ENCODE measurements around the gene COQ8B. TPM values are rescaled to one million over a fixed set of nuclear protein-coding genes. Genes with fewer than 3 reads are reported as not detected.
"Not testable (repeated sequence)": the region's sequence is repeated elsewhere in the genome, so short reads cannot be mapped to it uniquely, and the experiment has no call there.

COQ8B gene
- total RNA-seq (10 to 100 TPM; 30.8 to 60.1 (median 53.9) TPM), total RNA-seq (14.3 to 64.8 (median 36.3) reads per million in 29 experiments)
- 27.7 TPM for total RNA-seq (2013)

- Mint-ChIP-seq H3K27me3 (no peaks in the 10 kb centered on the region), H3K9me3 (no peaks in the 10 kb centered on the region), H3K4me1 (peaks cover 68 to 76% (median 69%) of the 10 kb centered on the region in 3 donors), H3K36me3 (peaks cover 16% of the 10 kb centered on the region), H3K27ac (peak within 1 kb of the TSS; percentile 87 to 90), H3K4me3 (peak within 1 kb of the TSS; percentile 80 to 91 (median 90))
- ATAC-seq (replicated peaks in 1 of 4) (peak; percentile 72 to 80 (median 76)), DNase-seq (peak; percentile 97 to 100 (median 100))
- peaks cover 0 to 4% of the 10 kb centered on the region in 2 donors for H3K36me3 ChIP-seq (ENCODE audit: control insufficient read depth in 2 of 2, extremely low read depth in 1 of 2, insufficient read depth in 1 of 2, low read length in 1 of 2)
- under 1% methylated on average over 70 of the region's 76 CpGs for WGBS (ENCODE audit: insufficient coverage)
- H3K4me3 ChIP-seq (ENCODE audit: control insufficient read depth in 1 of 2, extremely low read depth in 1 of 2, low read length in 1 of 2) = peak within 1 kb of the TSS; percentile 69 to 90
- peak within 1 kb of the TSS; percentile 91 for H3K27ac ChIP-seq (ENCODE audit: low read length)
- H3K9me3 ChIP-seq = no peaks in the 10 kb centered on the region
- H3K4me1 ChIP-seq (ENCODE audit: control insufficient read depth in 1 of 2, extremely low read depth in 1 of 2, insufficient read depth in 2 of 2, low read length in 2 of 2) = peaks cover 32 to 79% of the 10 kb centered on the region in 2 experiments
- CTCF ChIA-PET = interaction anchor here in 1 of 2 donors (1.3 kb wide), 1 partner anchor 60 kb away, joined by 3 read pairs; no protein-coding TSS in a partner anchor
- POLR2A ChIA-PET = interaction anchor here (1.0 to 1.3 kb wide), 3 partner anchors 34 to 61 kb away, joined by 3 to 5 read pairs (median 4); partner anchors contain the start of genes ACTMAP (in 1 of the 2), RAB4B (in 1 of the 2) and SNRPA (in 1 of the 2)
- H3K27me3 ChIP-seq (replicated peaks in 1 of 2; ENCODE audit: control insufficient read depth in 2 of 2, extremely low read depth in 1 of 2, insufficient read depth in 2 of 2, low read length in 1 of 2) = no peaks in the 10 kb centered on the region
Measured at GRCh38 chr19:40716482-40717324, at the start of gene COQ8B, which contains the start of gene ITPKC. COQ8B (minus strand) TSS chr19:40716886; CDS start chr19:40714632, 2,254 bp downstream. ITPKC (plus strand) TSS chr19:40717112; CDS start chr19:40717136, 24 bp downstream.

GRCh38 chr19:40766385-40766784, 49.7 kb upstream of the COQ8B start:
- Mint-ChIP-seq H3K4me1 (peaks cover 42 to 51% (median 50%) of the 10 kb centered on the region in 3 donors), H3K36me3 (peaks cover 58% of the 10 kb centered on the region)
- not testable (repeated sequence) for H3K27me3 Mint-ChIP-seq; H3K9me3 ChIP-seq; H3K4me3 Mint-ChIP-seq; H3K27ac ChIP-seq (ENCODE audit: low read length); H3K27me3 ChIP-seq (replicated peaks in 1 of 2; ENCODE audit: control insufficient read depth in 2 of 2, extremely low read depth in 1 of 2, insufficient read depth in 2 of 2, low read length in 1 of 2); ATAC-seq (replicated peaks in 1 of 4); H3K9me3 Mint-ChIP-seq; H3K27ac Mint-ChIP-seq; DNase-seq; H3K4me3 ChIP-seq (ENCODE audit: control insufficient read depth in 1 of 2, extremely low read depth in 1 of 2, low read length in 1 of 2)
- Histone ChIP-seq H3K4me1 (ENCODE audit: control insufficient read depth in 1 of 2, extremely low read depth in 1 of 2, insufficient read depth in 2 of 2, low read length in 2 of 2) (peaks cover 6 to 60% of the 10 kb centered on the region in 2 experiments), H3K36me3 (ENCODE audit: control insufficient read depth in 2 of 2, extremely low read depth in 1 of 2, insufficient read depth in 1 of 2, low read length in 1 of 2) (peaks cover 19 to 47% of the 10 kb centered on the region in 2 donors)
- POLR2A ChIA-PET = interaction anchor here in 1 of 2 donors (0.7 kb wide), 1 partner anchor 68 kb away, joined by 4 read pairs; no protein-coding TSS in a partner anchor
- 98% methylated on average over 9 of the region's 13 CpGs for WGBS (ENCODE audit: insufficient coverage)
- CTCF ChIA-PET = interaction anchor here in 1 of 2 donors (0.8 kb wide), 1 partner anchor 11 kb away, joined by 3 read pairs; no protein-coding TSS in a partner anchor

GRCh38 chr19:40763963-40764362, 47.3 kb upstream of the COQ8B start:
- H3K36me3 ChIP-seq (ENCODE audit: control insufficient read depth in 2 of 2, extremely low read depth in 1 of 2, insufficient read depth in 1 of 2, low read length in 1 of 2) = peaks cover 22 to 70% of the 10 kb centered on the region in 2 donors
- H3K4me3 Mint-ChIP-seq = no peak overlapping the region
- H3K27me3 ChIP-seq (replicated peaks in 1 of 2; ENCODE audit: control insufficient read depth in 2 of 2, extremely low read depth in 1 of 2, insufficient read depth in 2 of 2, low read length in 1 of 2) = no peaks in the 10 kb centered on the region
- peaks cover 33 to 55% (median 37%) of the 10 kb centered on the region in 3 donors for H3K4me1 Mint-ChIP-seq
- H3K27me3 Mint-ChIP-seq = no peaks in the 10 kb centered on the region
- ATAC-seq (replicated peaks in 1 of 4) = no peak
- H3K27ac ChIP-seq (ENCODE audit: low read length) = no peak overlapping the region
- ChIA-PET POLR2A (no interaction called here), CTCF (no interaction called here)
- H3K9me3 Mint-ChIP-seq = no peaks in the 10 kb centered on the region
- no peak overlapping the region for H3K4me3 ChIP-seq (ENCODE audit: control insufficient read depth in 1 of 2, extremely low read depth in 1 of 2, low read length in 1 of 2)
- peaks cover 6 to 54% of the 10 kb centered on the region in 2 experiments for H3K4me1 ChIP-seq (ENCODE audit: control insufficient read depth in 1 of 2, extremely low read depth in 1 of 2, insufficient read depth in 2 of 2, low read length in 2 of 2)
- H3K36me3 Mint-ChIP-seq = peaks cover 58% of the 10 kb centered on the region
- DNase-seq = no peak
- no peaks in the 10 kb centered on the region for H3K9me3 ChIP-seq
- 71% methylated on average over 6 of the region's 10 CpGs for WGBS (ENCODE audit: insufficient coverage)
- peak overlapping the region; percentile 21 to 42 for H3K27ac Mint-ChIP-seq

GRCh38 chr19:40763526-40763925, 46.8 kb upstream of the COQ8B start:
- Histone ChIP-seq H3K27me3 (replicated peaks in 1 of 2; ENCODE audit: control insufficient read depth in 2 of 2, extremely low read depth in 1 of 2, insufficient read depth in 2 of 2, low read length in 1 of 2) (no peaks in the 10 kb centered on the region), H3K9me3 (no peaks in the 10 kb centered on the region), H3K4me3 (ENCODE audit: control insufficient read depth in 1 of 2, extremely low read depth in 1 of 2, low read length in 1 of 2) (no peak overlapping the region), H3K4me1 (ENCODE audit: control insufficient read depth in 1 of 2, extremely low read depth in 1 of 2, insufficient read depth in 2 of 2, low read length in 2 of 2) (peaks cover 6 to 54% of the 10 kb centered on the region in 2 experiments), H3K36me3 (ENCODE audit: control insufficient read depth in 2 of 2, extremely low read depth in 1 of 2, insufficient read depth in 1 of 2, low read length in 1 of 2) (peaks cover 23 to 74% of the 10 kb centered on the region in 2 donors), H3K27ac (ENCODE audit: low read length) (no peak overlapping the region)
- no peak for DNase-seq
- Mint-ChIP-seq H3K27ac (peak overlapping the region; percentile 21 to 34), H3K9me3 (no peaks in the 10 kb centered on the region), H3K4me3 (no peak overlapping the region), H3K4me1 (peaks cover 33 to 55% (median 35%) of the 10 kb centered on the region in 3 donors), H3K27me3 (no peaks in the 10 kb centered on the region), H3K36me3 (peaks cover 58% of the 10 kb centered on the region)
- no peak for ATAC-seq (replicated peaks in 1 of 4)
- CTCF ChIA-PET = no interaction called here
- 95% methylated on average over 4 of the region's 7 CpGs for WGBS (ENCODE audit: insufficient coverage)
- POLR2A ChIA-PET = no interaction called here

GRCh38 chr19:40762754-40763470, 46.2 kb upstream of the COQ8B start:
- no peaks in the 10 kb centered on the region for H3K9me3 Mint-ChIP-seq
- ChIA-PET CTCF (no interaction called here), POLR2A (interaction anchor here in 1 of 2 donors (0.5 kb wide), 1 partner anchor 30 kb away, joined by 5 read pairs; no protein-coding TSS in a partner anchor)
- Histone ChIP-seq H3K4me3 (ENCODE audit: control insufficient read depth in 1 of 2, extremely low read depth in 1 of 2, low read length in 1 of 2) (no peak overlapping the region), H3K9me3 (no peaks in the 10 kb centered on the region), H3K36me3 (ENCODE audit: control insufficient read depth in 2 of 2, extremely low read depth in 1 of 2, insufficient read depth in 1 of 2, low read length in 1 of 2) (peaks cover 26 to 79% of the 10 kb centered on the region in 2 donors), H3K4me1 (ENCODE audit: control insufficient read depth in 1 of 2, extremely low read depth in 1 of 2, insufficient read depth in 2 of 2, low read length in 2 of 2) (peaks cover 6 to 54% of the 10 kb centered on the region in 2 experiments), H3K27me3 (replicated peaks in 1 of 2; ENCODE audit: control insufficient read depth in 2 of 2, extremely low read depth in 1 of 2, insufficient read depth in 2 of 2, low read length in 1 of 2) (no peaks in the 10 kb centered on the region), H3K27ac (ENCODE audit: low read length) (peak overlapping the region; percentile 20)
- no peak for DNase-seq
- peak overlapping the region in 1 of 3 donors; percentile 25 for H3K4me3 Mint-ChIP-seq
- peaks cover 62% of the 10 kb centered on the region for H3K36me3 Mint-ChIP-seq
- H3K4me1 Mint-ChIP-seq = peaks cover 37 to 55% (median 40%) of the 10 kb centered on the region in 3 donors
- no peak for ATAC-seq (replicated peaks in 1 of 4)
- peak overlapping the region; percentile 48 to 55 for H3K27ac Mint-ChIP-seq
- H3K27me3 Mint-ChIP-seq = no peaks in the 10 kb centered on the region
- 71% methylated on average over 10 of the region's 17 CpGs for WGBS (ENCODE audit: insufficient coverage)

- DNase-seq (no peak), ATAC-seq (replicated peaks in 1 of 4) (no peak)
- no peak overlapping the region for H3K4me3 Mint-ChIP-seq
- no peaks in the 10 kb centered on the region for H3K27me3 ChIP-seq (replicated peaks in 1 of 2; ENCODE audit: control insufficient read depth in 2 of 2, extremely low read depth in 1 of 2, insufficient read depth in 2 of 2, low read length in 1 of 2)
- no peaks in the 10 kb centered on the region for H3K9me3 ChIP-seq
- H3K36me3 ChIP-seq (ENCODE audit: control insufficient read depth in 2 of 2, extremely low read depth in 1 of 2, insufficient read depth in 1 of 2, low read length in 1 of 2) = peaks cover 35 to 83% of the 10 kb centered on the region in 2 donors
- WGBS (ENCODE audit: insufficient coverage) = 100% methylated on average over 5 of the region's 13 CpGs
- ChIA-PET CTCF (no interaction called here), POLR2A (no interaction called here)
- H3K4me1 Mint-ChIP-seq = peaks cover 49 to 68% (median 54%) of the 10 kb centered on the region in 3 donors
- no peak overlapping the region for H3K27ac ChIP-seq (ENCODE audit: low read length)
- H3K4me3 ChIP-seq (ENCODE audit: control insufficient read depth in 1 of 2, extremely low read depth in 1 of 2, low read length in 1 of 2) = no peak overlapping the region
- peak overlapping the region in 1 of 2 donors; percentile 39 for H3K27ac Mint-ChIP-seq
- H3K4me1 ChIP-seq (ENCODE audit: control insufficient read depth in 1 of 2, extremely low read depth in 1 of 2, insufficient read depth in 2 of 2, low read length in 2 of 2) = peaks cover 14 to 67% of the 10 kb centered on the region in 2 experiments
- H3K36me3 Mint-ChIP-seq = peaks cover 69% of the 10 kb centered on the region
- H3K27me3 Mint-ChIP-seq = no peaks in the 10 kb centered on the region
- H3K9me3 Mint-ChIP-seq = no peaks in the 10 kb centered on the region
Measured at GRCh38 chr19:40759352-40759751, 42.7 kb upstream of the COQ8B start.

Data from T-cell (primary cell).